Testis (tissue), 3 donors: Measurements from ENCODE around the gene LZTS2. TPM values are rescaled to one million over a fixed set of nuclear protein-coding genes. Genes with fewer than 3 reads are reported as not detected.

ENCODE experiments used
- DNase-seq: peaks from one replicate; pipeline ENCODE4 v3.0.0-alpha.2; 2019
- H3K27ac ChIP-seq, 2 donors: fragments of 200-600 bp; sonication (generic); one replicate each; pipeline ENCODE4 v1.5.1; 2019
- H3K27me3 ChIP-seq: fragments of 200-600 bp; sonication (generic); one replicate; pipeline ENCODE4 v1.5.1; 2019
- H3K36me3 ChIP-seq: fragments of 200-600 bp; sonication (generic); one replicate; pipeline ENCODE4 v1.5.1; 2017; ENCODE audit warnings: low read depth; ENCODE audit errors: missing control alignments
- H3K4me1 ChIP-seq: fragments of 200-600 bp; sonication (generic); one replicate; pipeline ENCODE4 v1.5.1; 2019
- H3K4me3 ChIP-seq, 2 donors: fragments of 200-600 bp; sonication (generic); one replicate each; pipeline ENCODE4 v1.5.1; 2017 to 2019
- H3K9me3 ChIP-seq: fragments of 200-600 bp; sonication (generic); one replicate; pipeline ENCODE4 v1.5.1; 2017
- POLR2A ChIP-seq: fragments of 450-650 bp; IDR thresholded peaks from one replicate; pipeline ENCODE4 v1.6.1; 2017; ENCODE audit warnings: antibody characterized with exemption, mild to moderate bottlenecking, moderate library complexity
- WGBS, 2 donors: methylation state at CpG; one replicate each; pipeline ENCODE4 v1.1.5; 2018; 5-methylcytosine and 5-hydroxymethylcytosine counted together
- intact Hi-C: fragments of 100-400 bp; cut with DNase I; formaldehyde crosslinking; loops from one replicate; pipeline ENCODE4 v1.15.1; 2023; ENCODE audit warnings: low total_unique reads
- polyA plus RNA-seq: library from polyadenylated mRNA; stranded (reverse); fragments of 350-450 nt; fragmentation: Illumina TruSeq; extraction: RNeasy Lipid Tissue Mini Kit (QIAGEN cat#74804); gene quantifications from one replicate; pipeline ENCODE4 v1.2.3, GENCODE V29; 2014; ENCODE audit warnings: low read depth, low replicate concordance; ENCODE audit not compliant: insufficient read depth
- total RNA-seq, 2 donors: library from RNA; depleted of rRNA; stranded (reverse); fragments of >200 nt; gene quantifications; one replicate each; pipeline ENCODE4 v1.2.3, GENCODE V29; 2016
- TF ChIP-seq, protein P1 (sequence below), 3 experiments: fragments of 450-650 bp in 2 of 3; fragments of 200-600 bp in 1 of 3; sonication (generic) in 1 of 3; IDR thresholded peaks; one replicate each; pipeline ENCODE4 v1.5.1; 2016 to 2019; ENCODE audit warnings: antibody characterized with exemption in 3 of 3, mild to moderate bottlenecking in 2 of 3, moderate library complexity in 1 of 3

Gene LZTS2
- total and polyA plus RNA-seq, 3 donors from 2014 or later = 65.9 to 158 (median 133) TPM

GRCh38 chr10:100979791-100980272, 19.8 kb upstream of the LZTS2 start:
- 93 to 98% methylated on average over 8 to 16 of the region's 16 CpGs for WGBS, 2 donors
- no peak overlapping the region for H3K27ac ChIP-seq
- no peaks in the 10 kb centered on the region for H3K36me3 ChIP-seq

DNA sequence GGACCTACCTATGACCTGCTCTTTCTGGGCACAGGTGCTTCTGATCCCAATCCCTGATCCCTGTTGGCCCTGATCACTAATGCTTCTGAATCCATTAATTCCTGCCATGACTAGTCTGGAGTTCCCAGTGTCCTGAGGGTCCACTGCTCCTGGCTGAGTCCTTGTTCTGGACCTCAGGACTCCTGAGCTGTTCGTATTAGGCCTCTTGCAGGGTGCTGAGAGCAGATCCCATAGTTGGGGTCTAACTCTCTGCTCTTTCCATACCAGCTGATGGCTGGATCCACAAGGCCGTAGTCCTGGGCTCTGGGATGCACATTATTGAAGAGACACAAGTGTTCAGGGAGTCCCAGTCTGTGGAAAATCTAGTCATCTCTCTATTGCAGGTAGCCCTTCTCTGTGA, 19.3 kb upstream of the LZTS2 start:
- H3K9me3 ChIP-seq = no peaks in the 10 kb centered on the region
- H3K27ac ChIP-seq = no peak overlapping the region
- DNase-seq = no peak
- no peaks in the 10 kb centered on the region for H3K36me3 ChIP-seq
- intact Hi-C loops = no loop called here
- WGBS, 2 donors = 82 to 96% methylated on average over 2 of the region's 2 CpGs
- H3K4me1 ChIP-seq = no peaks in the 10 kb centered on the region
- TF ChIP-seq, protein P1, sequence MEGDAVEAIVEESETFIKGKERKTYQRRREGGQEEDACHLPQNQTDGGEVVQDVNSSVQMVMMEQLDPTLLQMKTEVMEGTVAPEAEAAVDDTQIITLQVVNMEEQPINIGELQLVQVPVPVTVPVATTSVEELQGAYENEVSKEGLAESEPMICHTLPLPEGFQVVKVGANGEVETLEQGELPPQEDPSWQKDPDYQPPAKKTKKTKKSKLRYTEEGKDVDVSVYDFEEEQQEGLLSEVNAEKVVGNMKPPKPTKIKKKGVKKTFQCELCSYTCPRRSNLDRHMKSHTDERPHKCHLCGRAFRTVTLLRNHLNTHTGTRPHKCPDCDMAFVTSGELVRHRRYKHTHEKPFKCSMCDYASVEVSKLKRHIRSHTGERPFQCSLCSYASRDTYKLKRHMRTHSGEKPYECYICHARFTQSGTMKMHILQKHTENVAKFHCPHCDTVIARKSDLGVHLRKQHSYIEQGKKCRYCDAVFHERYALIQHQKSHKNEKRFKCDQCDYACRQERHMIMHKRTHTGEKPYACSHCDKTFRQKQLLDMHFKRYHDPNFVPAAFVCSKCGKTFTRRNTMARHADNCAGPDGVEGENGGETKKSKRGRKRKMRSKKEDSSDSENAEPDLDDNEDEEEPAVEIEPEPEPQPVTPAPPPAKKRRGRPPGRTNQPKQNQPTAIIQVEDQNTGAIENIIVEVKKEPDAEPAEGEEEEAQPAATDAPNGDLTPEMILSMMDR (IDR thresholded peaks at IDR 0.05) = no peak
- no peak for TF ChIP-seq POLR2A
- no peak overlapping the region for H3K4me3 ChIP-seq
- no peaks in the 10 kb centered on the region for H3K27me3 ChIP-seq

More at GRCh38 chr10:100979791-100980272, 19.8 kb upstream of the LZTS2 start:
- Histone ChIP-seq H3K9me3 (no peaks in the 10 kb centered on the region), H3K27me3 (no peaks in the 10 kb centered on the region), H3K4me3 (no peak overlapping the region), H3K4me1 (no peaks in the 10 kb centered on the region)
- DNase-seq = no peak
- intact Hi-C loops = no loop called here
- no peak for TF ChIP-seq POLR2A
- TF ChIP-seq, protein P1 (IDR thresholded peaks at IDR 0.05) = no peak

DNA sequence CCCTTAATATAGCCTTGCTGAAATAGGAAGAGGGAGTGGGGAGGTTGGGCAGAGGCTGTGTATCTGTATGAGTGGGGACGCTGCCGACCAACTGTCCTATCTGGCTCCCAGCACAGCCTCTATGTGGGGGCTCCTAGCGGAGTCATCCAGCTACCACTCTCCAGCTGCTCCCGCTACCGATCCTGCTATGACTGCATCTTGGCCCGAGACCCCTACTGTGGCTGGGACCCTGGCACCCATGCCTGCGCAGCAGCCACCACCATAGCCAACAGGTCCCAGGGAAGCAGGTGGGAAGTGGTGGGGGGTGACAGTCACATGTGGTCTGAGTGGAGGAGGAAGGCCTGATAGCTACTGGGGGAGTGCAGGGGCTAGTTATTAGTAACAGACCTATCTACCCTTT, 18.9 kb upstream of the LZTS2 start:
- no peak overlapping the region for H3K27ac ChIP-seq
- H3K27me3 ChIP-seq = no peaks in the 10 kb centered on the region
- no peaks in the 10 kb centered on the region for H3K9me3 ChIP-seq
- no peak for TF ChIP-seq POLR2A
- TF ChIP-seq, protein P1 (IDR thresholded peaks at IDR 0.05) = no peak
- intact Hi-C loops = no loop called here
- H3K4me3 ChIP-seq = no peak overlapping the region
- H3K36me3 ChIP-seq = no peaks in the 10 kb centered on the region
- no peaks in the 10 kb centered on the region for H3K4me1 ChIP-seq
- WGBS, 2 donors = 84 to 93% methylated on average over 4 to 7 of the region's 7 CpGs
- DNase-seq = no peak

GRCh38 chr10:100981178-100981772, 18.3 kb upstream of the LZTS2 start:
- intact Hi-C loops = no loop called here
- 79 to 91% methylated on average over 5 of the region's 5 CpGs for WGBS, 2 donors
- Histone ChIP-seq H3K36me3 (no peaks in the 10 kb centered on the region), H3K4me3 (no peak overlapping the region), H3K4me1 (peaks cover 4% of the 10 kb centered on the region), H3K27ac (no peak overlapping the region), H3K9me3 (no peaks in the 10 kb centered on the region), H3K27me3 (no peaks in the 10 kb centered on the region)
- no peak for DNase-seq
- TF ChIP-seq, protein P1 (IDR thresholded peaks at IDR 0.05) = no peak
- TF ChIP-seq POLR2A = no peak
